ENCODE results near the gene PAPLN. TPM values are rescaled to one million over a fixed set of nuclear protein-coding genes. Genes with fewer than 3 reads are reported as not detected.
A peak's percentile ranks its signal among the peaks of the same experiment; 100 is the strongest.

Gene PAPLN
- polyA plus RNA-seq, 3 donors = 0.58 to 2.8 (median 0.73) TPM

GRCh38 chr14:73244541-73245290 is 7.4 kb downstream of the PAPLN start:
- H3K27me3 Mint-ChIP-seq (ENCODE audit: low read depth in 3 of 3) = peaks cover 31 to 40% (median 37%) of the 10 kb centered on the region in 3 donors
- no peaks in the 10 kb centered on the region for H4K20me1 ChIP-seq (ENCODE audit: insufficient read depth, low read length)
- no peaks in the 10 kb centered on the region for H3K79me2 ChIP-seq (ENCODE audit: insufficient read depth, low read length)
- peak overlapping the region in 1 of 3 experiments; percentile 82 for H3K4me3 ChIP-seq (replicated peaks in 1 of 3; ENCODE audit: low read depth in 2 of 3, low read length in 3 of 3)
- WGBS (ENCODE audit: insufficient coverage) = 46% methylated on average over 11 of the region's 14 CpGs
- H3K4me3 Mint-ChIP-seq = peak overlapping the region; percentile 77 to 86
- DNase-seq = no peak
- peaks cover 4 to 28% of the 10 kb centered on the region in 2 donors for H3K27me3 ChIP-seq (ENCODE audit: control insufficient read depth in 2 of 2, insufficient read depth in 2 of 2, low read length in 2 of 2)
- H3K27ac ChIP-seq (ENCODE audit: low read depth in 1 of 2, low read length in 2 of 2) = no peak overlapping the region
- H3K4me1 ChIP-seq (ENCODE audit: control insufficient read depth in 1 of 2, insufficient read depth in 2 of 2, low read length in 2 of 2) = peaks cover 39 to 74% of the 10 kb centered on the region in 2 donors
- intact Hi-C loops (cut with micrococcal nuclease) = no loop called here
- H3K36me3 ChIP-seq (replicated peaks in 1 of 2; ENCODE audit: control insufficient read depth in 1 of 2, insufficient read depth in 2 of 2, low read length in 2 of 2) = no peaks in the 10 kb centered on the region
- H3K9me3 Mint-ChIP-seq = peaks cover 0 to 4% (median 2%) of the 10 kb centered on the region in 7 donors
- H3K4me2 ChIP-seq (replicated peaks; ENCODE audit: extremely low read depth, low read length, poor library complexity, severe bottlenecking) = peak overlapping the region; percentile 99
- peaks cover 3 to 6% of the 10 kb centered on the region in 2 donors for H3K36me3 Mint-ChIP-seq
- no peak overlapping the region for H2AFZ ChIP-seq (ENCODE audit: insufficient read depth, low read depth, low read length, poor library complexity, severe bottlenecking)
- peaks cover 57% of the 10 kb centered on the region for H3K4me1 Mint-ChIP-seq
- TF ChIP-seq, protein P1, sequence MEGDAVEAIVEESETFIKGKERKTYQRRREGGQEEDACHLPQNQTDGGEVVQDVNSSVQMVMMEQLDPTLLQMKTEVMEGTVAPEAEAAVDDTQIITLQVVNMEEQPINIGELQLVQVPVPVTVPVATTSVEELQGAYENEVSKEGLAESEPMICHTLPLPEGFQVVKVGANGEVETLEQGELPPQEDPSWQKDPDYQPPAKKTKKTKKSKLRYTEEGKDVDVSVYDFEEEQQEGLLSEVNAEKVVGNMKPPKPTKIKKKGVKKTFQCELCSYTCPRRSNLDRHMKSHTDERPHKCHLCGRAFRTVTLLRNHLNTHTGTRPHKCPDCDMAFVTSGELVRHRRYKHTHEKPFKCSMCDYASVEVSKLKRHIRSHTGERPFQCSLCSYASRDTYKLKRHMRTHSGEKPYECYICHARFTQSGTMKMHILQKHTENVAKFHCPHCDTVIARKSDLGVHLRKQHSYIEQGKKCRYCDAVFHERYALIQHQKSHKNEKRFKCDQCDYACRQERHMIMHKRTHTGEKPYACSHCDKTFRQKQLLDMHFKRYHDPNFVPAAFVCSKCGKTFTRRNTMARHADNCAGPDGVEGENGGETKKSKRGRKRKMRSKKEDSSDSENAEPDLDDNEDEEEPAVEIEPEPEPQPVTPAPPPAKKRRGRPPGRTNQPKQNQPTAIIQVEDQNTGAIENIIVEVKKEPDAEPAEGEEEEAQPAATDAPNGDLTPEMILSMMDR (IDR thresholded peaks at IDR 0.05) = no peak
- peak overlapping the region in 1 of 7 donors; percentile 49 for H3K27ac Mint-ChIP-seq
- no peak overlapping the region for H3K9ac ChIP-seq (ENCODE audit: insufficient read depth, low read length, poor library complexity, severe bottlenecking)
- no peaks in the 10 kb centered on the region for H3K9me3 ChIP-seq (replicated peaks in 1 of 2; ENCODE audit: control insufficient read depth in 1 of 2, insufficient read depth in 1 of 2, low read length in 2 of 2)

DNA sequence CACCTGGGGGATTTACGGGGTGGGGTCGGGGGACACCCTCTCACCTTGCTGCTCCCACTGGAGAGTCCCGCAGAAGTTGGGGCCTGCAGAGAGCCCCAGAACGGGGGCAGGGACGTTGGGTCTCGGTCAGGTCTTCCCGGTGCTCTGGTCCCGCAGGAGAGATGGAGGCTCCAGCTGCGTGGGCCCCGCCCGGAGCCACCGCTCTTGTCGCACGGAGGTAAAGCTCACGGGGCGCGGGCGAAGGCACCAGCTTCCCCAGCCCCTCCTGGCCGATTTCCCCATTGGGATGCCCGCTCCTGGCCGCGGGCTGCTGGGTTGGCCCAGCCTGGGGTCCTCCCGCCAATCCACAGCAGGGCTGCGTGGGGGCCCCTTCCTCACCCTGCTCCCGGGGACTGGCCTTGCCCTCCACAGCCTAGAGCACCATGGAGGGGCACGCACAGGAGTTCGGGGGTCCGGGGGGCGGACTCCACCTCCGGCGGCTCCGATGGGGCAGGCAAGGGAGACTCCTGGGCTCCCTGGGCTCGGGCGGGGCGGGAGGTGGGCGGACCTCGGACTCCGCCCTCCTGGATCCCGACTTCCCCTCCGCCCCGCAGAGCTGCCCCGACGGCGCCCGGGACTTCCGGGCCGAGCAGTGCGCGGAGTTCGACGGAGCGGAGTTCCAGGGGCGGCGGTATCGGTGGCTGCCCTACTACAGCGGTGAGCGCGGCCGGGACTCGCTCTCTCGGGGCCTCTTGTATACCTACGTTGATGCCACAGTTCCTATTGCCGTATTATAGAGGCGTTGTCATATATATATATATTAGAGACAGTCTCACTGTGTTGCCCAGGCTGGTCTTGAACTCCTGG is 8.4 kb downstream of the PAPLN start:
- no peaks in the 10 kb centered on the region for H4K20me1 ChIP-seq (ENCODE audit: insufficient read depth, low read length)
- Mint-ChIP-seq H3K27me3 (ENCODE audit: low read depth in 3 of 3) (peaks cover 24 to 34% (median 31%) of the 10 kb centered on the region in 3 donors), H3K36me3 (peaks cover 0 to 4% of the 10 kb centered on the region in 2 donors), H3K9me3 (peaks cover 0 to 4% (median 2%) of the 10 kb centered on the region in 7 donors), H3K27ac (no peak overlapping the region), H3K4me3 (peak overlapping the region; percentile 77 to 88), H3K4me1 (peaks cover 50% of the 10 kb centered on the region)
- H3K4me2 ChIP-seq (replicated peaks; ENCODE audit: extremely low read depth, low read length, poor library complexity, severe bottlenecking) = peak overlapping the region; percentile 99
- H3K9ac ChIP-seq (ENCODE audit: insufficient read depth, low read length, poor library complexity, severe bottlenecking) = peak overlapping the region; percentile 57
- no peak overlapping the region for H3K27ac ChIP-seq (ENCODE audit: low read depth in 1 of 2, low read length in 2 of 2)
- peaks cover 29 to 64% of the 10 kb centered on the region in 2 donors for H3K4me1 ChIP-seq (ENCODE audit: control insufficient read depth in 1 of 2, insufficient read depth in 2 of 2, low read length in 2 of 2)
- H2AFZ ChIP-seq (ENCODE audit: insufficient read depth, low read depth, low read length, poor library complexity, severe bottlenecking) = peak overlapping the region; percentile 98
- H3K36me3 ChIP-seq (replicated peaks in 1 of 2; ENCODE audit: control insufficient read depth in 1 of 2, insufficient read depth in 2 of 2, low read length in 2 of 2) = no peaks in the 10 kb centered on the region
- intact Hi-C loops (cut with micrococcal nuclease) = no loop called here
- DNase-seq = peak; percentile 53 to 67 (median 62)
- peak overlapping the region; percentile 33 to 82 (median 76) for H3K4me3 ChIP-seq (replicated peaks in 1 of 3; ENCODE audit: low read depth in 2 of 3, low read length in 3 of 3)
- TF ChIP-seq, protein P1 (IDR thresholded peaks at IDR 0.05) = no peak
- H3K9me3 ChIP-seq (replicated peaks in 1 of 2; ENCODE audit: control insufficient read depth in 1 of 2, insufficient read depth in 1 of 2, low read length in 2 of 2) = no peaks in the 10 kb centered on the region
- no peaks in the 10 kb centered on the region for H3K79me2 ChIP-seq (ENCODE audit: insufficient read depth, low read length)
- H3K27me3 ChIP-seq (ENCODE audit: control insufficient read depth in 2 of 2, insufficient read depth in 2 of 2, low read length in 2 of 2) = peaks cover 0 to 22% of the 10 kb centered on the region in 2 donors
- 4% methylated on average over 47 of the region's 64 CpGs for WGBS (ENCODE audit: insufficient coverage)
